HT1080 (cell line): ENCODE measurements around the gene FBLN7. TPM values are rescaled to one million over a fixed set of nuclear protein-coding genes. Genes with fewer than 3 reads are reported as not detected.
A peak's percentile ranks its signal among the peaks of the same experiment; 100 is the strongest.
"Not testable (repeated sequence)": the region's sequence is repeated elsewhere in the genome, so short reads cannot be mapped to it uniquely, and the experiment has no call there.

ENCODE experiments used
- DNase-seq: peaks from one replicate; pipeline ENCODE4 v3.0.0-alpha.2; 2015; ENCODE audit warnings: low read depth
- polyA plus RNA-seq, 2 experiments: library from polyadenylated mRNA; depleted of rRNA; stranded (reverse); fragments of >200 nt; gene quantifications; 2 replicates each; pipeline ENCODE4 v1.2.3, GENCODE V29; 2015
- total RNA-seq: library from RNA; depleted of rRNA; stranded (reverse); fragments of >200 nt; shearing (Covaris generic); gene quantifications from 2 replicates; pipeline ENCODE4 v1.2.3, GENCODE V29; 2014; rRNA removed

The FBLN7 gene
- total RNA-seq, result 0.03 TPM in 2 replicates
- polyA plus RNA-seq (2015; cell fraction: cytosol; rRNA removed), result 0.35 and 0.41 TPM in 2 replicates
- polyA plus RNA-seq (2015; cell fraction: nucleus; rRNA removed), result 0.24 and 0.40 TPM in 2 replicates

- no peak for DNase-seq
Measured at GRCh38 chr2:112138159-112139032, at the start of gene FBLN7. Gene FBLN7 (plus strand): TSS chr2:112138385. CDS start chr2:112138656, 271 bp downstream.

GRCh38 chr2:112089375-112089774 is 48.8 kb upstream of the FBLN7 start:
- DNase-seq, result no peak

- DNase-seq, result peak; percentile 80
Measured at GRCh38 chr2:112092286-112093041, 45.7 kb upstream of the FBLN7 start.

GRCh38 chr2:112093216-112093615 is 45.0 kb upstream of the FBLN7 start:
- DNase-seq, result no peak

GRCh38 chr2:112095681-112096080 is 42.5 kb upstream of the FBLN7 start:
- no peak for DNase-seq

GRCh38 chr2:112096098-112096497 is 42.1 kb upstream of the FBLN7 start:
- DNase-seq, result no peak

GRCh38 chr2:112108178-112108832 is 29.9 kb upstream of the FBLN7 start:
- DNase-seq, result no peak

GRCh38 chr2:112109278-112109677 is 28.9 kb upstream of the FBLN7 start:
- no peak for DNase-seq

GRCh38 chr2:112110966-112111365 is 27.2 kb upstream of the FBLN7 start:
- DNase-seq, result no peak

- not testable (repeated sequence) for DNase-seq
Measured at GRCh38 chr2:112113354-112113753, 24.8 kb upstream of the FBLN7 start.

GRCh38 chr2:112118148-112118547 is 20.0 kb upstream of the FBLN7 start:
- no peak for DNase-seq

- peak; percentile 23 for DNase-seq
Measured at GRCh38 chr2:112121682-112122254, 16.4 kb upstream of the FBLN7 start.

GRCh38 chr2:112129060-112129459 is 9.1 kb upstream of the FBLN7 start:
- DNase-seq, result no peak

- no peak for DNase-seq
Measured at GRCh38 chr2:112133344-112133743, 4.8 kb upstream of the FBLN7 start.

GRCh38 chr2:112134120-112134519 is 4.1 kb upstream of the FBLN7 start:
- no peak for DNase-seq

- DNase-seq, result no peak
Measured at GRCh38 chr2:112136096-112136495, 2.1 kb upstream of the FBLN7 start.

GRCh38 chr2:112137516-112138158 is 548 bp upstream of the FBLN7 start:
- DNase-seq, result no peak

GRCh38 chr2:112139033-112139614 is 939 bp downstream of the FBLN7 start:
- not testable (repeated sequence) for DNase-seq

GRCh38 chr2:112139661-112140204 is 1.5 kb downstream of the FBLN7 start:
- not testable (repeated sequence) for DNase-seq

GRCh38 chr2:112140205-112140802 is 2.1 kb downstream of the FBLN7 start:
- DNase-seq, result no peak
